Esophagus muscularis mucosa (tissue), 4 donors: Measurements from ENCODE around the gene ANKHD1. TPM values are rescaled to one million over a fixed set of nuclear protein-coding genes. Genes with fewer than 3 reads are reported as not detected.
A peak's percentile ranks its signal among the peaks of the same experiment; 100 is the strongest.

ENCODE experiments used
- DNase-seq: peaks from one replicate; pipeline ENCODE4 v3.0.0-alpha.2; 2017; ENCODE audit errors: extremely low spot score
- H3K27ac ChIP-seq, 4 donors: fragments of 200-600 bp; sonication (generic); replicated peaks in 1 of 4; 1 replicate in 3 of 4; 2 replicates in 1 of 4; pipeline ENCODE4 v1.5.1; 2016 to 2019; ENCODE audit warnings: mild to moderate bottlenecking in 1 of 4
- H3K27me3 ChIP-seq, 4 donors: fragments of 200-600 bp; sonication (generic); one replicate each; pipeline versions ENCODE4 v1.5.1 to v1.6.0; 2016 to 2019
- H3K36me3 ChIP-seq, 4 donors: fragments of 200-600 bp; sonication (generic); one replicate each; pipeline ENCODE4 v1.5.1; 2016 to 2019
- H3K4me1 ChIP-seq, 4 donors: fragments of 200-600 bp; sonication (generic); one replicate each; pipeline ENCODE4 v1.5.1; 2016 to 2019
- H3K4me3 ChIP-seq, 4 donors: fragments of 200-600 bp; sonication (generic); 1 replicate in 2 of 4; 2 replicates in 2 of 4; pipeline ENCODE4 v1.5.1; 2016 to 2019; ENCODE audit warnings: mild to moderate bottlenecking in 4 of 4, moderate library complexity in 1 of 4
- H3K9me3 ChIP-seq, 4 donors: fragments of 200-600 bp; sonication (generic); 1 replicate in 3 of 4; 2 replicates in 1 of 4; pipeline ENCODE4 v1.5.1; 2016 to 2019
- CTCF ChIP-seq, 3 experiments: fragments of 200-600 bp in 2 of 3; fragments of 450-650 bp in 1 of 3; sonication (generic) in 2 of 3; IDR thresholded peaks; one replicate each; pipeline ENCODE4 v1.5.1; 2017 to 2019; ENCODE audit warnings: antibody characterized with exemption in 3 of 3, mild to moderate bottlenecking in 2 of 3, moderate library complexity in 1 of 3
- EP300 ChIP-seq: sonication (generic); formaldehyde crosslinking; IDR thresholded peaks from one replicate; pipeline ENCODE4 v1.6.1; 2017; ENCODE audit warnings: antibody characterized with exemption
- POLR2A ChIP-seq: fragments of 450-650 bp; IDR thresholded peaks from one replicate; pipeline ENCODE4 v1.6.1; 2017; ENCODE audit warnings: antibody characterized with exemption, moderate library complexity, mild to moderate bottlenecking, low read depth
- POLR2AphosphoS5 ChIP-seq, 2 donors: sonication (generic); formaldehyde crosslinking; IDR thresholded peaks; one replicate each; pipeline ENCODE4 v1.6.1; 2017; ENCODE audit warnings: antibody characterized with exemption in 2 of 2
- WGBS: methylation state at CpG from one replicate; pipeline ENCODE4 v1.1.5; 2018; 5-methylcytosine and 5-hydroxymethylcytosine counted together
- intact Hi-C: fragments of 100-400 bp; cut with DNase I; formaldehyde crosslinking; loops from one replicate; pipeline ENCODE4 v1.15.1; 2023
- total RNA-seq, 4 donors: library from RNA; depleted of rRNA; stranded (reverse); fragments of >200 nt; gene quantifications; one replicate each; pipeline versions ENCODE4 v1.1.0 to v1.2.1, GENCODE V29; 2016

ANKHD1 gene
- total RNA-seq, 4 donors from 2014 or later: 58.3 to 94.3 (median 62.2) TPM

GRCh38 chr5:140568443-140569063 is 166.9 kb downstream of the ANKHD1 start:
- no peak for DNase-seq
- intact Hi-C loops: loop anchor here (5.0 kb wide), 1 partner anchor 69 kb away; the partner anchor contains the start of gene TMCO6
- Histone ChIP-seq H3K27me3 (no peaks in the 10 kb centered on the region), H3K27ac (peak overlapping the region; percentile 54 to 70 (median 68)), H3K4me1 (peaks cover 58 to 74% (median 66%) of the 10 kb centered on the region in 4 donors), H3K9me3 (no peaks in the 10 kb centered on the region), H3K4me3 (no peak overlapping the region), H3K36me3 (peaks cover 0 to 44% (median 38%) of the 10 kb centered on the region in 4 donors)
- 100% methylated on average over 2 of the region's 2 CpGs for WGBS
- TF ChIP-seq POLR2A: no peak
- no peak for TF ChIP-seq CTCF (IDR thresholded peaks at IDR 0.05)
- TF ChIP-seq POLR2AphosphoS5 (IDR thresholded peaks at IDR 0.05): no peak
- TF ChIP-seq EP300: no peak

- H3K36me3 ChIP-seq: peaks cover 0 to 44% (median 38%) of the 10 kb centered on the region in 4 donors
- no peaks in the 10 kb centered on the region for H3K9me3 ChIP-seq
- H3K4me3 ChIP-seq: peak overlapping the region in 2 of 4 donors; percentile 1 to 13
- intact Hi-C loops: loop anchor here (5.0 kb wide), 1 partner anchor 68 kb away; the partner anchor contains the start of gene TMCO6
- no peak for DNase-seq
- H3K27me3 ChIP-seq: no peaks in the 10 kb centered on the region
- WGBS: 57% methylated on average over 4 of the region's 4 CpGs
- H3K4me1 ChIP-seq: peaks cover 56 to 69% (median 62%) of the 10 kb centered on the region in 4 donors
- peak in 1 of 2 donors; percentile 13 for TF ChIP-seq POLR2AphosphoS5 (IDR thresholded peaks at IDR 0.05)
- TF ChIP-seq POLR2A: no peak
- no peak for TF ChIP-seq CTCF (IDR thresholded peaks at IDR 0.05)
- no peak for TF ChIP-seq EP300
- peak overlapping the region; percentile 54 to 70 (median 68) for H3K27ac ChIP-seq
These were observed 167.6 kb downstream of the ANKHD1 start for GRCh38 chr5:140569197-140569596.

DNA sequence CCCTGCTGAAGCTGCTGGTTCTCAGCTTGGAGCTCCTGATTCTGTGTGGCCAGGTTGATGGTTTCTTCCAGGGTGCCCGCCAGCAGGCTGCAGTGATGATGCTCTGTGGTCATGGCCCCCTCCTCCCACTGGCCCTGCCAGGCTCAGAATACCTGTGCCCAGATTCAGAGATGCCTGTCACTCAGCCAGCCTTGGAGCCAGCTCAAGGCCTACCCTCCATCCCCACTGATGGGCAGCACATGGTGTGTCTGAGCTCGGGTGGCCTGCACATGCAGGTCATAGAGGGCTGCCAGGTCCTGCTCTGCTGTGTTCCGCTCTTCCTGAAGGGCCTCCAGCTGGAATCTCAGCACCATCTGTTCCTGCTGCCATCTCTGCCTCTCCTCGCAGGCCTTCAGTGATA is 168.4 kb downstream of the ANKHD1 start:
- TF ChIP-seq CTCF (IDR thresholded peaks at IDR 0.05): no peak
- TF ChIP-seq EP300: no peak
- TF ChIP-seq POLR2AphosphoS5 (IDR thresholded peaks at IDR 0.05): no peak
- TF ChIP-seq POLR2A: no peak
- intact Hi-C loops: no loop called here
- no peaks in the 10 kb centered on the region for H3K27me3 ChIP-seq
- H3K4me3 ChIP-seq: no peak overlapping the region
- DNase-seq: no peak
- peak overlapping the region; percentile 54 to 70 (median 68) for H3K27ac ChIP-seq
- no peaks in the 10 kb centered on the region for H3K9me3 ChIP-seq
- peaks cover 56 to 68% (median 61%) of the 10 kb centered on the region in 4 donors for H3K4me1 ChIP-seq
- 93% methylated on average over 4 of the region's 4 CpGs for WGBS
- peaks cover 0 to 44% (median 38%) of the 10 kb centered on the region in 4 donors for H3K36me3 ChIP-seq

DNA sequence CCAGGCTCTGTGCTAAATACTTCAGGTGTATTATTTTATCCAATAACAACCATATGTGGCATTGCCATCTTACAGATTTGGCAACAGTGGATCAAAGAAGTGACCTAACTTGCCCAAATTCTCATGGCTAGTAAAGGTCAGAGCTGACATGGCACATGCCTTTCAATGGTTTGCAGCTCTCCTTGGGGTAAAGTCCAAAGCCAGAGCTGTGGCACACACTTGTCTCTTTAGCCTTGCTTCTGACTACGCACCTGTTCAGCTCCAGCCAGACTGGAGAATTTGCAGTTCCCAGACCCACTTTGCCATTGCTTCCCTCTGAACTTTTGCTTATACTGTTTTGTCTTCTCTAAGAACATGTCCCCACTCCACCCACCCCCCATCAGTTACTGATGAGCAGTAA is 168.9 kb downstream of the ANKHD1 start:
- no peak for DNase-seq
- peak overlapping the region; percentile 54 to 71 (median 68) for H3K27ac ChIP-seq
- peaks cover 0 to 44% (median 38%) of the 10 kb centered on the region in 4 donors for H3K36me3 ChIP-seq
- peaks cover 52 to 63% (median 56%) of the 10 kb centered on the region in 4 donors for H3K4me1 ChIP-seq
- H3K4me3 ChIP-seq: no peak overlapping the region
- H3K27me3 ChIP-seq: no peaks in the 10 kb centered on the region
- 100% methylated on average over 1 of the region's 1 CpG for WGBS
- intact Hi-C loops: no loop called here
- no peaks in the 10 kb centered on the region for H3K9me3 ChIP-seq
- no peak for TF ChIP-seq POLR2AphosphoS5 (IDR thresholded peaks at IDR 0.05)
- no peak for TF ChIP-seq EP300
- TF ChIP-seq CTCF (IDR thresholded peaks at IDR 0.05): no peak
- no peak for TF ChIP-seq POLR2A
